ENCODE measurements around the gene STIM2. TPM values are rescaled to one million over a fixed set of nuclear protein-coding genes. Genes with fewer than 3 reads are reported as not detected.
"Not testable (repeated sequence)": the region's sequence is repeated elsewhere in the genome, so short reads cannot be mapped to it uniquely, and the experiment has no call there.

The STIM2 gene
- polyA plus RNA-seq, 12 donors, result 38.9 to 74.8 (median 52.1) TPM; not detected in 1

GRCh38 chr4:26952891-26953290 is 92.2 kb downstream of the STIM2 start:
- DNase-seq, result no peak

GRCh38 chr4:26953366-26953765 is 92.7 kb downstream of the STIM2 start:
- no peak for DNase-seq

GRCh38 chr4:26953770-26954423 is 93.3 kb downstream of the STIM2 start:
- no peak for DNase-seq

DNA sequence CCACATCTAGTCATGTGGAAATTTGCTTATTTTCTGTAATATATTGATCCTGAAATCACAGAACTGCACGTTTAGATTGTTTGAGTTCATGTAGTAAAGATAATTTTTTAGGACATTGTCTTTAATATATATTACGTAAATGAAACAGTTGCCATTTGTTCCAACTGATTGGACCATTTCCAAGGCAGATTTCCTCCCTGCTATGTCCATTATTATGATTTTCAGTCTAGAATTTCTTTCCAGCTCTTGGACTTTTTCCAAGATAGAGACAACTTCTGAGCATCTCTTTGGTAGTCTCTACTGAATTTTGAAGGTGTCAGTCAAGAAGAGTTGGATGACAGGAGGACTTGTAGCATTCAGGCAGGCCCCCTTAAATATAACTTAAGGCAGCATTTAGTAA is 94.6 kb downstream of the STIM2 start:
- no peak for DNase-seq

DNA sequence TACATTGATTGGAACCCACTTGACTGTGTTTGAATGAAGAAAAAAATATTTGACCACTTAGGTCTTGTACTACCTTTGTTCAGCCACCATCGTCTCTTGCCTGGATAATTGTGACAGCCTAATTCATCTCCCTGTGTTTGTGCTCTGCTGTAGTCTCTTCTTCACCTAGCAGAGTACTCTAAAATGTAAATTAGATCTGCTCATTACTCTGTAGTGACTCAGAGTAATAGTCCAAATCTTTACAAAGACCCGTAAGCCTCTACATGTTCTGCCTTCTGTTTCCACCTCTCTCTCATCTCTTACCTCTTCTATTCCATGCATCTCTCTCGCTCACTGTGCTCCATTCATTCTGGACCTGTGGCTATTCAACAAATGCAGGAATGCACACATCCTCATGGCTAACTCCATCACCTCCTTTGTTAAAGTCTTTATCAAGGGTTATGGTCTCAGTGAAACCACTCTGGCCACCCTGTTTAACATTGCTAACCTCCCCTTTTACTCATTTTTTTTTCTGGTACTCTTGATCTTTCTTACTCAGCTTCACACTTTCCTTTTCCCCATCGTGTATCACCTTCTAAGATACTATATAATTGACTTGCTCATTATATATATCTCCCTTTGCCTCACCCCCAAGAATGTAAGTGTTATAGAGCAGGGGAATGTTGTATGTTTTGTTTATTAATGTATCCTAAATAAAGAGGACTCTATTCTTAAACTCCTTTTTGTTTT is 98.4 kb downstream of the STIM2 start:
- DNase-seq, result no peak

- DNase-seq, result no peak
These were observed 99.0 kb downstream of the STIM2 start for GRCh38 chr4:26959654-26960047.

DNA sequence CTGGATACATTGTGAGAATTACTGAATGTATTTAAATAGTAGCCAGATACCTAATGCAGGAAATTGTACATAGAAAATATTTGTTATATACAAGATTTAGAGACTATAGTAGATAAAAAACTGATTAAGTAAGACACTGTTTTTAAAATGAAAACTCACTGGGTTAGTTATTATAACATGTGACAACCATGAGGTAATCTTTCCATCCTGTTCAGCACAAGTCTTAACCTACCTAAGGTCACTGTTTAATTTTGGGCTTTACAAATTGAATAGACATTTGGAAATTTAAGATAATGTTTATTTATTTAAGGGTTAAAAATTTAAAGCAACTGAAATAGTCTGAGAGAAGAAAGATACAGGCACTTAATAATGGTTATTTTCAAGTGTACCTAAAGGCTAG is 102.1 kb downstream of the STIM2 start:
- no peak for DNase-seq

DNA sequence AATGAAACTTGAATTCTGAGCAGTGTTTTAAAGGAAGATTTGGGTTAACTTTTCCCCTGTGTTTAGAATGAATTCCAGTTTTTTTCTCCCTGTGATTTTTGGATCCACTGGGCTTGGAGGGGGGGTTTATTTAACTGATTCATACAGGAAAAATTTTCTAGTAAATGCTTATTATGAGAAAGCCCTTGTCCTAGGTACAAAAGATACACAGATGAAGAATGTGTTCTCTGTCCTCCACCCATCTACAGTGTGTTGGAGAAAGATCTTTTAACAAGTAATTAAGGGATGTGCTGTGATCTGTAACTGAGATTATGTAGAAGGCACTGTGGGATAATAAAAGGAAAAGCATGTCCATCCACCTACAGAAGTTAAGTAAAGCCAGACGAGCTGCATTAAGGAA is 103.9 kb downstream of the STIM2 start:
- no peak for DNase-seq

GRCh38 chr4:26964994-26965393 is 104.4 kb downstream of the STIM2 start:
- DNase-seq, result no peak

DNA sequence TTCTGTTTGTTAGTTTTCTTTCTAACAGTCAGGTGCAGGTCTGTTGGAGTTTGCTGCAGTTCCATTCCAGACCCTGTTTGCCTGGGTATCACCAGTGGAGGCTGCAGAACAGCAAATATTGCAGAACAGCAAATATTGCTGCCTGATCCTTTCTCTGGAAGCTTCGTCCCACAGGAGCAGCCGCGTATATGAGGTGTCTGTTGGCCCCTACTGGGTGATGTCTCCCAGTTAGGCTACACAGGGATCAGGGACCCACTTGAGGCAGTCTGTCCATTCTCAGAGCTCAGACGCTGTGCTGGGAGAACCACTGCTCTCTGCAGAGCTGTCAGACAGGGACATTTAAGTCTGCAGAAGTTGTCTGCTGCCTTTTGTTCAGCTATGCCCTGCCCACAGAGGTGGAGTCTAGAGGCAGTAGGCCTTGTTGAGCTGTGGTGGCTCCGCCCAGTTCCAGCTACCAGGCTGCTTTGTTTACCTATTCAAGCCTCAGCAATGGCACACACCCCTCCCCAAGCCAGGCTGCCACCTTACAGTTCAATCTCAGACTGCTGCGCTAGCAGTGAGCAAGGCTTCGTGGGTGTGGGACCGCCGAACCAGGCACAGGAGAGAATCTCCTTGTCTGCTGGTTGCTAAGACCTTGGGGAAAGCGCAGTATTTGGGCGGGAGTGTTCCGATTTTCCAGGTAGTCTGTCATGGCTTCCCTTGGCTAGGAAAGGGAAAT is 115.0 kb downstream of the STIM2 start:
- DNase-seq, result not testable (repeated sequence)

DNA sequence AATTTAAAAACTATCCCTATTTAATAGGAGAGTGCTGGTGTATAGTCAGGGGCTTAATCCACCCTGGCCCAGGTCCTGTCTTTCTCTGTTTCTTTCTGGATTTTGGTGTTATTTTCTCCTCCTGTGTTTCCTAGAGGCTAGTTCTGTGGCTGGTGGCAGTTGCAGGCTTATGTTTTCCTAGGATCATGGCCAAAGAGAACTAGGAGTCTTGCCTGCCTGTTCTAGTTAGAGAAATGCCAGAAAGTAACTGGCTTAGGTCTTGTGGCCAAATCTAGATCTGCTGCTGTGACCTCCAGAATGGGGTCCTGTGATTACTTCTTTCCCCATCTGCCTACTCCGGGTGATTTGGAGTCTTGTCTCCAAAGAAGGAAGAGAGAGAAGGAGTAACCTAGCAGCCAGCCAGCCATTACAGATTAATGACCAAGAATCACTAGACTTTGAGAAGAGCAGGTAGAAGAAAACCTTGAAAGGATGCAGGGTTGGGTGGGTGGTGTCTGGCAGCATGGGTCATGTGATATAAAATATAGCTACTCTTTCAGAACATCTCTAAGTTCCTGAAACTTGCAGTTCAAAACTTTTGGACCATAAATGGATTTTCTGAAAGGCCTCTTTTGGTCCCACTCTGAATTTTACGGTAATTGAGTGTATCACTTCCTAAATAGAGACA is 117.9 kb downstream of the STIM2 start:
- DNase-seq, result no peak

DNA sequence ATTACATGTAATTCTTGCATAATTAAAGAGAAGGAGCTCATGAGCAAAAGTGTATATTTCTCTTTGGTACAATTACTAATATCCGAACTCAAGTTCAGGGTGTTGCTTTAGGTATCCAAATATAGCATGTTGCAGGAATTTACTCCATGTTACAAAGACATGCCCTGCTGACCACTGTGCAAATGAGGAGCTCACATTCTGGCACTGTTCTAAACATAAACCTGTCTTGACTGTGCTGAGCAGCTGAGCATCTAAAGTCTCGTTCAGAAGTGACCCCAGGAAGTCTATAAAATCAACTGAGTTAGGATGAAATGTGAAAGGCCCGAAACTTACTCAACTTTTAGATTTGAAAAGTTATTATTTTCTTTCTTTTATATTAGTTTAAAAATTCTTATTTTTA is 124.3 kb downstream of the STIM2 start:
- DNase-seq, result no peak

GRCh38 chr4:26985873-26986272 is 125.2 kb downstream of the STIM2 start:
- DNase-seq, result no peak

GRCh38 chr4:26987191-26987590 is 126.5 kb downstream of the STIM2 start:
- no peak for DNase-seq

- DNase-seq, result no peak
These were observed 130.4 kb downstream of the STIM2 start for GRCh38 chr4:26991057-26991456.

GRCh38 chr4:26992657-26993361 is 132.2 kb downstream of the STIM2 start:
- DNase-seq, result peak; percentile 62

GRCh38 chr4:26993539-26993938 is 132.9 kb downstream of the STIM2 start:
- DNase-seq, result no peak

DNA sequence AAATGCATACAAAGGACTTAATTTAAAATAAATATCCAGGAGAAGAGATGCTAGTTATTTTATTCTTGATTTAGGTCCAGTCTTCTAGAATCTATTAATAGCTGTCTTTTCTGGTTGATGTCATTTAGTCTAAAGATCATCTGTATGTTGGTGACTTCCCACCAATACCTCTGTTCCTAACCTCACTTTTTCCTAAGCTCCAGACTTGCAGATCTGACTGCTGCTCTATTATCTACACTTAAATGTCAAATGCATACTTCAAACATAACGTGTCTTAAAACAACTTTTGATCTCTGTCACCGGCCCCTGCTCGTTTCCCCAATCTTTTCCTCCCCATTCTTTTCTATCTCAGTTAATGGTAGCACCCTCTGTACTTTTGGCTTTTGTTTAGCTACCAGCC is 133.3 kb downstream of the STIM2 start:
- DNase-seq, result no peak

- no peak for DNase-seq
These were observed 134.7 kb downstream of the STIM2 start for GRCh38 chr4:26995316-26995715.

DNA sequence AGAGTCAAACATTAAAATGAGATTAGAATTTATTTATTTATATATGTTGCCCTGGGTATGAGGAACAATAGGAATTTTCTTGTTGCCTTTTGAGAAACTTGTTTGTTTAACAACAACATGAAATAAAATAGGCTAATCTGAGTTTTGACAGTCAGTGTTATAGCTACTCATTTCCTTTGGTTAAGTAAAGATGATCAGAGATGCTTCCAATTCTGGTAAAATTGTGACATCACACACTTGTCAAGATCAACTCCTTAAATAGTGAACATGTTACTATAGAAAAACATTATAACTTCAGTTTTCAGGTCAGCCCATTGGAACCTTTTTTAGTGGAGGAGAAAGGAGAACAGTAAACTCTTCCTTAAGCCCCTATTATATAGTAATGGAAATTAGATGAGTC is 136.1 kb downstream of the STIM2 start:
- no peak for DNase-seq

- DNase-seq, result no peak
These were observed 139.0 kb downstream of the STIM2 start for GRCh38 chr4:26999689-27000088.

DNA sequence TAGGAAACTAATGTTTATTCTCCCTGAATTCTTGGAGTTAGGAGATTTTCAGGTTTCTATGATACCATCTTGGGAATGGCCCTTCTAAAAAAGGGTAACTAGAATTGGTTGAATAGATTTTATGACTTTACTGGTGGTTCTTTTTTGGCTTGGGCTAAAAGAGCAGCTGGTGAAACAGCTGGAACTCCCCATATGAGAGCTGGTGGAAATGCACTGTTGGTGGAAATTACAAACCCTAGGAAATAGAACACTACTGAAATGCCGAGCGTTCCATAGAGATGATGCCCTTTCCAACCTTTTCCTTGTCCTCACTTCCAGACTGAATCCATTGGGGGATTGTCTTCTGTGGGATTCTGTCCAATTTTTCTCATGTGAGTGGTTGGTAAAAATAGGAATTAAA is 139.5 kb downstream of the STIM2 start:
- no peak for DNase-seq

Measured in muscle of arm (tissue), 12 donors.